ENCODE measurements around the gene CGB3.

- TF ChIP-seq EP300 (IDR thresholded peaks at IDR 0.05): no peak
- no peak for TF ChIP-seq CTCF (IDR thresholded peaks at IDR 0.05)
These were observed 41.9 kb upstream of the CGB3 start for GRCh38 chr19:49065905-49066512.

Data from tibial nerve (tissue), 4 donors.